Panc1 (cell line): Measurements from ENCODE around the gene TNFRSF18. TPM values are rescaled to one million over a fixed set of nuclear protein-coding genes. Genes with fewer than 3 reads are reported as not detected.

Experiments used
- ATAC-seq: fragments of 200-7000 bp; cut with Tn5 transposase; 2 replicates; pipeline ENCODE4 v1.9.1; 2020; ENCODE audit warnings: mild to moderate bottlenecking, moderate library complexity
- BruUV-seq: library from RNA; stranded (reverse); fragments of 400-500 nt; replicated peaks from 2 replicates; lab custom pipeline; 2021; lab: Mats Ljungman, UMichigan
- CTCF ChIA-PET: fragments of 300-600 bp; sonication (Branson Sonifier 250); formaldehyde crosslinking; loops from one replicate; lab custom pipeline; 2022; ENCODE audit warnings: antibody characterized with exemption; lab: Charles Lee
- POLR2A ChIA-PET: fragments of 300-600 bp; sonication (Branson Sonifier 250); formaldehyde crosslinking; loops from one replicate; lab custom pipeline; 2022; ENCODE audit warnings: antibody characterized with exemption; lab: Charles Lee
- DNase-seq: peaks from one replicate; pipeline ENCODE4 v3.0.0-alpha.2; 2010; ENCODE audit warnings: low read depth, low spot score
- H3K27ac ChIP-seq: 2 replicates; pipeline ENCODE4 v1.5.1; 2011; ENCODE audit warnings: mild to moderate bottlenecking, low read length, inconsistent platforms
- H3K27me3 ChIP-seq: fragments of 200-500 bp; sonication (Bioruptor generic); 2 replicates; pipeline ENCODE4 v1.6.0; 2014; ENCODE audit warnings: low read length, inconsistent platforms; ENCODE audit not compliant: control insufficient read depth, insufficient read depth
- H3K36me3 ChIP-seq: fragments of 200-500 bp; sonication (Bioruptor generic); 2 replicates; pipeline ENCODE4 v1.5.1; 2014; ENCODE audit warnings: inconsistent platforms, mild to moderate bottlenecking, low read length, moderate library complexity; ENCODE audit not compliant: control insufficient read depth, insufficient read depth
- H3K4me1 ChIP-seq: 2 replicates; pipeline ENCODE4 v1.5.1; 2011; ENCODE audit warnings: inconsistent platforms, mild to moderate bottlenecking, low read length, moderate library complexity; ENCODE audit not compliant: control insufficient read depth, insufficient read depth
- H3K4me3 ChIP-seq, 2 experiments: 2 replicates each; pipeline ENCODE4 v1.5.1; 2011 to 2012; ENCODE audit warnings: low read depth in 2 of 2, low read length in 2 of 2, mild to moderate bottlenecking in 2 of 2, inconsistent platforms in 1 of 2, moderate library complexity in 1 of 2
- H3K9me3 ChIP-seq: fragments of 200-500 bp; sonication (Bioruptor generic); 2 replicates; pipeline ENCODE4 v1.5.1; 2014; ENCODE audit warnings: low read depth, mild to moderate bottlenecking, inconsistent platforms, low read length, moderate library complexity; ENCODE audit not compliant: control insufficient read depth, insufficient read depth
- CTCF ChIP-seq: fragments of 450-650 bp; IDR thresholded peaks from 2 replicates; pipeline ENCODE4 v1.5.1; 2017; ENCODE audit warnings: mild to moderate bottlenecking
- POLR2AphosphoS5 ChIP-seq: IDR thresholded peaks from 2 replicates; pipeline ENCODE4 v1.6.1; 2012; ENCODE audit warnings: mild to moderate bottlenecking, low read depth, low read length, moderate library complexity
- REST ChIP-seq, 2 experiments: IDR thresholded peaks; 2 replicates each; pipeline ENCODE4 v1.6.1; 2011 to 2012; ENCODE audit warnings: low read depth in 2 of 2, control low read depth in 1 of 2, low read length in 1 of 2, mild to moderate bottlenecking in 1 of 2, moderate library complexity in 1 of 2; ENCODE audit not compliant: insufficient read depth in 1 of 2
- SIN3A ChIP-seq: IDR thresholded peaks from 2 replicates; pipeline ENCODE4 v1.6.1; 2012; ENCODE audit warnings: low read depth, mild to moderate bottlenecking, low read length, moderate library complexity, borderline replicate concordance; ENCODE audit not compliant: insufficient read depth
- TCF7L2 ChIP-seq: IDR thresholded peaks from 2 replicates; pipeline ENCODE4 v1.6.1; 2011; ENCODE audit warnings: mild to moderate bottlenecking, low read depth, low read length, inconsistent platforms
- in situ Hi-C: cut with HindIII; loops from 2 replicates; pipeline ENCODE4 v1.10.0; 2016; ENCODE audit warnings: low sequenced_read_pairs, low pct_unique_long_range_greater_than_20kb
- intact Hi-C: fragments of 100-400 bp; cut with micrococcal nuclease; formaldehyde crosslinking; loops from one replicate; pipeline ENCODE4 v1.10.0; 2022; ENCODE audit not compliant: unreplicated experiment
- total RNA-seq: library from RNA; stranded (reverse); gene quantifications from one replicate; pipeline ENCODE4 v1.2.1, GENCODE V29; 2021; ENCODE audit not compliant: unreplicated experiment

The TNFRSF18 gene
- total RNA-seq, 1 experiment from 2014 or later, result 4.3 TPM

- Histone ChIP-seq H3K4me3 (no peak overlapping the region), H3K27ac (no peak overlapping the region), H3K27me3 (no peaks in the 10 kb centered on the region), H3K36me3 (no peaks in the 10 kb centered on the region; the same call in 1 of the 2 replicates), H3K9me3 (no peaks in the 10 kb centered on the region), H3K4me1 (peaks cover 12% of the 10 kb centered on the region)
- no peak for DNase-seq
- ATAC-seq, result no peak
- in situ Hi-C loops, result no loop called here
- TF ChIP-seq REST (IDR thresholded peaks at IDR 0.05; ENCODE audit: insufficient read depth in 1 of 2, low read depth in 2 of 2, low read length in 1 of 2), result no peak
- TF ChIP-seq SIN3A, result no peak
- TF ChIP-seq CTCF, result no peak
- TF ChIP-seq POLR2AphosphoS5, result no peak
- no peak for TF ChIP-seq TCF7L2
- intact Hi-C loops, result no loop called here
- ChIA-PET POLR2A (no interaction called here), CTCF (interaction anchor here (0.7 kb wide), 1 partner anchor 9 kb away, joined by 3 read pairs; no protein-coding TSS in a partner anchor)
- no TSS peak for BruUV-seq
Observed at GRCh38 chr1:1161078-1161682, 45.2 kb downstream of the TNFRSF18 start.

GRCh38 chr1:1160281-1160930 lies 46.0 kb downstream of the TNFRSF18 start:
- DNase-seq (no peak), ATAC-seq (no peak)
- H3K36me3 ChIP-seq, result no peaks in the 10 kb centered on the region; the same call in 1 of the 2 replicates
- POLR2A ChIA-PET, result no interaction called here
- CTCF ChIA-PET, result interaction anchor here (0.6 kb wide), 1 partner anchor 9 kb away, joined by 4 read pairs; no protein-coding TSS in a partner anchor
- H3K4me3 ChIP-seq, result no peak overlapping the region
- peaks cover 12% of the 10 kb centered on the region for H3K4me1 ChIP-seq
- no TSS peak for BruUV-seq
- intact Hi-C loops, result no loop called here
- no peaks in the 10 kb centered on the region for H3K27me3 ChIP-seq
- in situ Hi-C loops, result no loop called here
- no peak overlapping the region for H3K27ac ChIP-seq
- TF ChIP-seq POLR2AphosphoS5, result no peak
- TF ChIP-seq TCF7L2, result no peak
- TF ChIP-seq CTCF, result no peak
- no peak for TF ChIP-seq REST (IDR thresholded peaks at IDR 0.05; ENCODE audit: insufficient read depth in 1 of 2, low read depth in 2 of 2, low read length in 1 of 2)
- no peak for TF ChIP-seq SIN3A
- H3K9me3 ChIP-seq, result no peaks in the 10 kb centered on the region
